CD4-positive, CD25-positive, alpha-beta regulatory T cell (primary cell): ENCODE data around the gene OSBPL9. TPM values are rescaled to one million over a fixed set of nuclear protein-coding genes. Genes with fewer than 3 reads are reported as not detected.

Source experiments
- ATAC-seq, 2 donors: fragments of 150-1000 bp; cut with Tn5 transposase; one replicate each; pipeline ENCODE4 v1.10.0; 2021; ENCODE audit warnings: low read depth in 2 of 2, moderate number of reproducible peaks in 2 of 2, moderate library complexity in 1 of 2
- DNase-seq, 3 donors: peaks; one replicate each; pipeline versions ENCODE4 v3.0.0 to v3.0.0-alpha.2; 2012 to 2022; ENCODE audit warnings: mixed read lengths in 1 of 3
- H3K27ac ChIP-seq: one replicate; pipeline ENCODE4 v1.7.0; 2013; ENCODE audit warnings: mild to moderate bottlenecking, low read length; ENCODE audit not compliant: insufficient read depth, poor library complexity, severe bottlenecking
- H3K27me3 ChIP-seq: one replicate; pipeline ENCODE4 v1.7.0; 2013; ENCODE audit warnings: low read length; ENCODE audit not compliant: control insufficient read depth, insufficient read depth
- H3K36me3 ChIP-seq: one replicate; pipeline ENCODE4 v1.7.0; 2013; ENCODE audit warnings: mild to moderate bottlenecking, low read length, moderate library complexity; ENCODE audit not compliant: control insufficient read depth, insufficient read depth
- H3K4me1 ChIP-seq: 2 replicates; pipeline ENCODE4 v1.7.0; 2013; ENCODE audit warnings: mild to moderate bottlenecking, low read length; ENCODE audit not compliant: insufficient read depth, control insufficient read depth, poor library complexity, severe bottlenecking
- H3K4me3 ChIP-seq: one replicate; pipeline ENCODE4 v1.7.0; 2013; ENCODE audit warnings: low read depth, mild to moderate bottlenecking, low read length, moderate library complexity
- H3K9me3 ChIP-seq, 2 experiments: 1 replicate in 1 of 2; 2 replicates in 1 of 2; pipeline ENCODE4 v1.7.0; 2013; ENCODE audit warnings: low read length in 2 of 2, mild to moderate bottlenecking in 1 of 2, moderate library complexity in 1 of 2; ENCODE audit not compliant: control insufficient read depth in 2 of 2
- H3K27ac Mint-ChIP-seq, 3 donors: one replicate each; pipeline ENCODE4 v1.8.0; 2020 to 2022; ENCODE audit warnings: mild to moderate bottlenecking in 3 of 3, mixed read lengths in 3 of 3, moderate library complexity in 2 of 3
- H3K27me3 Mint-ChIP-seq: one replicate; pipeline ENCODE4 v1.8.0; 2022; ENCODE audit warnings: mild to moderate bottlenecking, mixed read lengths
- H3K36me3 Mint-ChIP-seq: one replicate; pipeline ENCODE4 v1.8.0; 2020; ENCODE audit warnings: mixed read lengths
- H3K4me1 Mint-ChIP-seq, 4 donors: one replicate each; pipeline ENCODE4 v1.8.0; 2020 to 2022; ENCODE audit warnings: mixed read lengths in 4 of 4, mild to moderate bottlenecking in 1 of 4
- H3K4me3 Mint-ChIP-seq, 4 donors: one replicate each; pipeline ENCODE4 v1.8.0; 2020 to 2022; ENCODE audit warnings: mild to moderate bottlenecking in 4 of 4, mixed read lengths in 4 of 4, moderate library complexity in 3 of 4
- H3K9me3 Mint-ChIP-seq, 7 donors: one replicate each; pipeline ENCODE4 v1.8.0; 2020 to 2022; ENCODE audit warnings: mixed read lengths in 7 of 7, mild to moderate bottlenecking in 3 of 7, moderate library complexity in 2 of 7
- polyA plus RNA-seq, 4 donors: library from polyadenylated mRNA; unstranded; fragments of 300-500 nt; fragmentation: Illumina TruSeq; gene quantifications; one replicate each; pipeline ENCODE4 v1.2.3, GENCODE V29; 2021
- total RNA-seq: library from RNA; stranded (reverse); gene quantifications from one replicate; pipeline ENCODE4 v1.2.3, GENCODE V29; 2022

The OSBPL9 gene
- total and polyA plus RNA-seq, 5 donors from 2014 or later: 33.5 to 45.2 (median 40.0) TPM

GRCh38 chr1:51612447-51612961, 4.4 kb upstream of the OSBPL9 start:
- no peak overlapping the region for H3K27ac ChIP-seq
- no peaks in the 10 kb centered on the region for H3K36me3 ChIP-seq
- no peak overlapping the region for H3K27ac Mint-ChIP-seq
- H3K4me1 Mint-ChIP-seq: peaks cover 0 to 14% (median 7%) of the 10 kb centered on the region in 4 donors
- ATAC-seq (no peak), DNase-seq (no peak)
- H3K4me1 ChIP-seq: peaks cover 13% of the 10 kb centered on the region
- H3K4me3 ChIP-seq: no peak overlapping the region
- H3K9me3 ChIP-seq: no peaks in the 10 kb centered on the region
- peaks cover 37% of the 10 kb centered on the region for H3K27me3 Mint-ChIP-seq
- H3K27me3 ChIP-seq: peaks cover 11% of the 10 kb centered on the region
- H3K9me3 Mint-ChIP-seq: peaks cover 0 to 4% (median 0%) of the 10 kb centered on the region in 7 donors
- peaks cover 3% of the 10 kb centered on the region for H3K36me3 Mint-ChIP-seq
- no peak overlapping the region for H3K4me3 Mint-ChIP-seq

- Histone ChIP-seq H3K4me1 (peaks cover 21% of the 10 kb centered on the region), H3K4me3 (no peak overlapping the region), H3K27ac (no peak overlapping the region), H3K36me3 (no peaks in the 10 kb centered on the region), H3K9me3 (no peaks in the 10 kb centered on the region), H3K27me3 (peaks cover 7% of the 10 kb centered on the region)
- H3K36me3 Mint-ChIP-seq: peaks cover 3% of the 10 kb centered on the region
- H3K9me3 Mint-ChIP-seq: no peaks in the 10 kb centered on the region
- peak overlapping the region in 2 of 3 donors; percentile 75 to 86 for H3K27ac Mint-ChIP-seq
- DNase-seq (no peak), ATAC-seq (no peak)
- peaks cover 22% of the 10 kb centered on the region for H3K27me3 Mint-ChIP-seq
- H3K4me3 Mint-ChIP-seq: peak overlapping the region in 1 of 4 donors; percentile 50
- H3K4me1 Mint-ChIP-seq: peaks cover 14 to 41% (median 27%) of the 10 kb centered on the region in 4 donors
These were observed 1.1 kb upstream of the OSBPL9 start for GRCh38 chr1:51615780-51616291.

- ATAC-seq: no peak
- H3K27me3 ChIP-seq: peaks cover 7% of the 10 kb centered on the region
- H3K4me3 ChIP-seq: peak overlapping the region; percentile 74
- Mint-ChIP-seq H3K27me3 (peaks cover 15% of the 10 kb centered on the region), H3K4me1 (peaks cover 14 to 42% (median 27%) of the 10 kb centered on the region in 4 donors), H3K36me3 (peaks cover 3% of the 10 kb centered on the region), H3K4me3 (peak overlapping the region in 3 of 4 donors; percentile 17 to 100 (median 29)), H3K27ac (peak overlapping the region in 2 of 3 donors; percentile 75 to 86), H3K9me3 (no peaks in the 10 kb centered on the region)
- H3K27ac ChIP-seq: no peak overlapping the region
- H3K4me1 ChIP-seq: peaks cover 21% of the 10 kb centered on the region
- H3K36me3 ChIP-seq: no peaks in the 10 kb centered on the region
- H3K9me3 ChIP-seq: no peaks in the 10 kb centered on the region
- no peak for DNase-seq
These were observed 402 bp upstream of the OSBPL9 start for GRCh38 chr1:51616490-51616889.

GRCh38 chr1:51618715-51619114, 1.8 kb downstream of the OSBPL9 start:
- Histone ChIP-seq H3K36me3 (no peaks in the 10 kb centered on the region), H3K4me3 (no peak overlapping the region), H3K4me1 (peaks cover 21% of the 10 kb centered on the region), H3K27me3 (no peaks in the 10 kb centered on the region), H3K9me3 (no peaks in the 10 kb centered on the region), H3K27ac (no peak overlapping the region)
- DNase-seq: no peak
- Mint-ChIP-seq H3K36me3 (peaks cover 3% of the 10 kb centered on the region), H3K27ac (peak overlapping the region in 1 of 3 donors; percentile 100), H3K27me3 (peaks cover 4% of the 10 kb centered on the region), H3K4me1 (peaks cover 33 to 58% (median 40%) of the 10 kb centered on the region in 4 donors), H3K9me3 (no peaks in the 10 kb centered on the region), H3K4me3 (peak overlapping the region in 3 of 4 donors; percentile 99 to 100 (median 99))
- ATAC-seq: no peak

- H3K27ac Mint-ChIP-seq: peak overlapping the region in 1 of 3 donors; percentile 47
- H3K4me1 ChIP-seq: peaks cover 25% of the 10 kb centered on the region
- no peaks in the 10 kb centered on the region for H3K36me3 ChIP-seq
- DNase-seq (no peak), ATAC-seq (no peak)
- H3K4me3 Mint-ChIP-seq: peak overlapping the region in 1 of 4 donors; percentile 22
- peaks cover 33 to 63% (median 40%) of the 10 kb centered on the region in 4 donors for H3K4me1 Mint-ChIP-seq
- peaks cover 4% of the 10 kb centered on the region for H3K27me3 Mint-ChIP-seq
- no peaks in the 10 kb centered on the region for H3K9me3 ChIP-seq
- no peak overlapping the region for H3K27ac ChIP-seq
- H3K27me3 ChIP-seq: no peaks in the 10 kb centered on the region
- H3K9me3 Mint-ChIP-seq: no peaks in the 10 kb centered on the region
- peaks cover 3% of the 10 kb centered on the region for H3K36me3 Mint-ChIP-seq
- no peak overlapping the region for H3K4me3 ChIP-seq
These were observed 3.6 kb downstream of the OSBPL9 start for GRCh38 chr1:51620470-51620869.

- no peak for ATAC-seq
- Mint-ChIP-seq H3K36me3 (peaks cover 3% of the 10 kb centered on the region), H3K4me3 (peak overlapping the region in 1 of 4 donors; percentile 31), H3K4me1 (peaks cover 33 to 60% (median 41%) of the 10 kb centered on the region in 4 donors), H3K27ac (no peak overlapping the region), H3K9me3 (no peaks in the 10 kb centered on the region), H3K27me3 (peaks cover 4% of the 10 kb centered on the region)
- DNase-seq: no peak
- Histone ChIP-seq H3K27ac (no peak overlapping the region), H3K36me3 (no peaks in the 10 kb centered on the region), H3K9me3 (no peaks in the 10 kb centered on the region), H3K4me1 (peaks cover 25% of the 10 kb centered on the region), H3K4me3 (no peak overlapping the region), H3K27me3 (no peaks in the 10 kb centered on the region)
These were observed 4.3 kb downstream of the OSBPL9 start for GRCh38 chr1:51621161-51621560.

- Histone ChIP-seq H3K4me1 (peaks cover 17% of the 10 kb centered on the region), H3K36me3 (no peaks in the 10 kb centered on the region), H3K27ac (no peak overlapping the region), H3K27me3 (no peaks in the 10 kb centered on the region), H3K9me3 (no peaks in the 10 kb centered on the region), H3K4me3 (no peak overlapping the region)
- H3K4me3 Mint-ChIP-seq: peak overlapping the region in 1 of 4 donors; percentile 31
- peaks cover 33 to 57% (median 43%) of the 10 kb centered on the region in 4 donors for H3K4me1 Mint-ChIP-seq
- ATAC-seq (no peak), DNase-seq (no peak)
- H3K9me3 Mint-ChIP-seq: no peaks in the 10 kb centered on the region
- no peak overlapping the region for H3K27ac Mint-ChIP-seq
- peaks cover 4% of the 10 kb centered on the region for H3K27me3 Mint-ChIP-seq
- H3K36me3 Mint-ChIP-seq: peaks cover 2% of the 10 kb centered on the region
These were observed 5.1 kb downstream of the OSBPL9 start for GRCh38 chr1:51621841-51622454.
